Thyroid gland (tissue), 4 donors: ENCODE results near the gene ADGRD1. TPM values are rescaled to one million over a fixed set of nuclear protein-coding genes. Genes with fewer than 3 reads are reported as not detected.

ENCODE experiments used
- DNase-seq, 2 donors: peaks; one replicate each; pipeline ENCODE4 v3.0.0-alpha.2; 2019
- H3K27ac ChIP-seq, 3 donors: fragments of 200-600 bp; sonication (generic); 1 replicate in 2 of 3; 2 replicates in 1 of 3; pipeline ENCODE4 v1.5.1; 2016 to 2019; ENCODE audit warnings: mild to moderate bottlenecking in 1 of 3, moderate library complexity in 1 of 3
- H3K27me3 ChIP-seq: fragments of 200-600 bp; sonication (generic); one replicate; pipeline ENCODE4 v1.5.1; 2019
- H3K36me3 ChIP-seq, 2 donors: fragments of 200-600 bp; sonication (generic); one replicate each; pipeline ENCODE4 v1.5.1; 2016 to 2019
- H3K4me1 ChIP-seq, 2 donors: fragments of 200-600 bp; sonication (generic); one replicate each; pipeline ENCODE4 v1.5.1; 2017 to 2019
- H3K4me3 ChIP-seq, 3 donors: fragments of 200-600 bp; sonication (generic); replicated peaks in 1 of 3; 1 replicate in 2 of 3; 2 replicates in 1 of 3; pipeline ENCODE4 v1.5.1; 2016; ENCODE audit warnings: mild to moderate bottlenecking in 1 of 3
- H3K9me3 ChIP-seq: fragments of 200-600 bp; sonication (generic); one replicate; pipeline ENCODE4 v1.5.1; 2017
- CTCF ChIP-seq, 6 experiments: fragments of 200-600 bp in 3 of 6; fragments of 450-650 bp in 3 of 6; sonication (generic) in 3 of 6; IDR thresholded peaks; one replicate each; pipeline ENCODE4 v1.5.1; 2016 to 2019; ENCODE audit warnings: antibody characterized with exemption in 6 of 6, mild to moderate bottlenecking in 2 of 6, inconsistent platforms in 1 of 6, moderate library complexity in 1 of 6
- POLR2A ChIP-seq, 2 donors: fragments of 450-650 bp; IDR thresholded peaks; one replicate each; pipeline ENCODE4 v1.6.1; 2017; ENCODE audit warnings: antibody characterized with exemption in 2 of 2, mild to moderate bottlenecking in 2 of 2, moderate library complexity in 1 of 2
- WGBS, 2 donors: methylation state at CpG; one replicate each; pipeline ENCODE4 v1.1.5; 2017; 5-methylcytosine and 5-hydroxymethylcytosine counted together
- intact Hi-C: fragments of 100-400 bp; cut with DNase I; formaldehyde crosslinking; loops from one replicate; pipeline ENCODE4 v1.15.1; 2023
- total RNA-seq, 4 donors: library from RNA; depleted of rRNA; stranded (reverse); fragments of >200 nt; gene quantifications; one replicate each; pipeline ENCODE4 v1.2.3, GENCODE V29; 2016

ADGRD1 gene
- total RNA-seq, 4 donors from 2014 or later: 14.1 to 44.3 (median 24.7) TPM

DNA sequence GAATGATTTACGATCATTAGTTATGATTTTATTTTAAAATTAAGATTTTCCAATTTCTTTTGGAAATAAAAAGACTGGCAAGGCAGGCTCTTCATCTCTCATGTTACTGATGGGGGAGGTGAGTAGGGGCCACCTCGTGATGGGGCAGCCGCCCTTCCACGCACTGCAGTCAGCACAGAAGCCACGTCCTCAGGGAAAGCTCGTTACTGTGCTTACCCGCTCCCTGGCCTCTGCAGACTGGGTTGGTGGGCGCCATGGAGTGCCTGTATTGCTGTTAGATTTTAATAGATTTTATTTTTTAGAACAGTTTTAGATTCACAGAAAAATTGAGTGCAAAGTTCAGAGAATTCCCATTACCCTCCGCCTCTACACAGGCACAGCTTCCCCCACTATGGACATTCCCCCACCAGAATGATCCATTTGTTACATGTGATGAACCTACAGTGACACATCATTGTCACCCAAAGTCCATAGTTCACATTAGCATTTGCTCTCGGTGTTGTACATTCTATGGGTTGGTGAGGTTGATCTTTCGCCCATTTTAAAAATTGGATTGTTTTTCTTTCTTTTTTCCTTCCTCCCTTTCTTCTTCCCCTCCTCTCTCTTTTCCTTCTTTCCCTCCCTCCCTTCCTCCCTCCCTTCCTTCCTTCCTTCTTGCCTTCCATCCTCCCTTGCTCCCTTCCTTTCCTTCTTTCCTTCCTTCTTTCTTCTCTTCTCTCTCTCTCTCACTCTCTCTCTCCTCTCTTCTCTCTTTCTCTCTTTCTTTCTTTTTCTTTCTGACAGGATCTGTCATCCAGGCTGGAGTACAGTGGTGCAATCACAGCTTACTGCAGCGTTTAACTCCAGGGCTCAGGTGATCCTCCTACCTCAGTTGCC is 30.7 kb downstream of the ADGRD1 start:
- Histone ChIP-seq H3K4me1 (peaks cover 0 to 7% of the 10 kb centered on the region in 2 donors), H3K27ac (no peak overlapping the region), H3K9me3 (no peaks in the 10 kb centered on the region), H3K4me3 (no peak overlapping the region), H3K36me3 (no peaks in the 10 kb centered on the region), H3K27me3 (no peaks in the 10 kb centered on the region)
- WGBS, 2 donors: 91% methylated on average over 12 of the region's 12 CpGs
- TF ChIP-seq CTCF (IDR thresholded peaks at IDR 0.05) (no peak), POLR2A (IDR thresholded peaks at IDR 0.05) (no peak)
- intact Hi-C loops: no loop called here
- DNase-seq: no peak

DNA sequence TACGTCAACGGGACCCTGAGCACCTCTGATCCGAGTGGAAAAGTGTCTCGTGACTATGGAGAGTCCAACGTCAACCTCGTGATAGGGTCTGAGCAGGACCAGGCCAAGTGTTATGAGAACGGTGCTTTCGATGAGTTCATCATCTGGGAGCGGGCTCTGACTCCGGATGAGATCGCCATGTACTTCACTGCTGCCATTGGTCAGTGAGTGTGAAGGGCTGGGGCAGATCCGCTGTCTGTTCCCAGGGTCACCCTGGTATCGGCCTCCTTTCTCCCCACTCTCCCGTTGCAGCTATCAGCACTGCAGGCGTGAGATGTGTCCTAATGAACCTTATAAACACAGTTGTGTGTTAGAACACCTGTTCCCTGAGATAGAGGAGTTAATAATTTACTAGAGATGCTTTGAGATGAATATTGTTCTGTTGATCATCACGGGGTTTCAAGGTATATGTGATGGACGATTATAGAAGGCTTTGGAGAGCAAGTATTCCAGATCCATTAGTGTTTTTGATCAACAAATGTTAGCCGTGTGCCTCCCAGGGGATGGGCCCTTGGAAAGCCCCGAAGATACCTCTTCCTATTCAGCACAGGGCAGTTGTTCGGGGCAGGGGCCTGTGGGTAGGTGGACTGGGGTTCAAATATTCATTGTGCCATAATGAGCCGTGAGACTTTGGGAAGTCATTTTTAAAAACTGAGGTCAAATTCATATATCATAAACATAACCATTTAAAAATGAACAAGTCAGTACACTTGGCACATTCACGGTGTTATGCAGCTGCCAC is 33.6 kb downstream of the ADGRD1 start:
- intact Hi-C loops: no loop called here
- 86 to 90% methylated on average over 21 to 22 of the region's 22 CpGs for WGBS, 2 donors
- Histone ChIP-seq H3K4me1 (peaks cover 14 to 17% of the 10 kb centered on the region in 2 donors), H3K4me3 (no peak overlapping the region), H3K27ac (no peak overlapping the region), H3K27me3 (no peaks in the 10 kb centered on the region), H3K9me3 (no peaks in the 10 kb centered on the region), H3K36me3 (no peaks in the 10 kb centered on the region)
- no peak for TF ChIP-seq CTCF (IDR thresholded peaks at IDR 0.05)
- TF ChIP-seq POLR2A (IDR thresholded peaks at IDR 0.05): no peak
- DNase-seq: no peak

GRCh38 chr12:130988261-130988660 is 34.6 kb downstream of the ADGRD1 start:
- no peak overlapping the region for H3K27ac ChIP-seq
- H3K27me3 ChIP-seq: no peaks in the 10 kb centered on the region
- no peak overlapping the region for H3K4me3 ChIP-seq
- intact Hi-C loops: no loop called here
- H3K4me1 ChIP-seq: peaks cover 17 to 26% of the 10 kb centered on the region in 2 donors
- no peak for DNase-seq
- no peaks in the 10 kb centered on the region for H3K9me3 ChIP-seq
- H3K36me3 ChIP-seq: no peaks in the 10 kb centered on the region
- 93 to 96% methylated on average over 5 of the region's 5 CpGs for WGBS, 2 donors
- TF ChIP-seq CTCF (IDR thresholded peaks at IDR 0.05): no peak
- TF ChIP-seq POLR2A (IDR thresholded peaks at IDR 0.05): no peak

- no peak for DNase-seq
- intact Hi-C loops: no loop called here
- 73 to 90% methylated on average over 2 of the region's 2 CpGs for WGBS, 2 donors
Measured at GRCh38 chr12:130988751-130989150, 35.0 kb downstream of the ADGRD1 start.

More at GRCh38 chr12:130988751-130989150, 35.0 kb downstream of the ADGRD1 start:
- no peak overlapping the region for H3K27ac ChIP-seq
- no peaks in the 10 kb centered on the region for H3K27me3 ChIP-seq
- TF ChIP-seq CTCF (IDR thresholded peaks at IDR 0.05) (no peak), POLR2A (IDR thresholded peaks at IDR 0.05) (no peak)
- H3K4me3 ChIP-seq: no peak overlapping the region
- peaks cover 22 to 31% of the 10 kb centered on the region in 2 donors for H3K4me1 ChIP-seq
- no peaks in the 10 kb centered on the region for H3K9me3 ChIP-seq
- no peaks in the 10 kb centered on the region for H3K36me3 ChIP-seq
